HG02610 (cell line): Measurements from ENCODE around the gene MYH7.
"Not testable (repeated sequence)": the region's sequence is repeated elsewhere in the genome, so short reads cannot be mapped to it uniquely, and the experiment has no call there.

ENCODE experiments used
- ATAC-seq: cut with Tn5 transposase; IDR thresholded peaks from one replicate; pipeline ENCODE4 v1.9.1; 2021; ENCODE audit warnings: mild to moderate bottlenecking, moderate library complexity; ENCODE audit not compliant: unreplicated experiment

Gene MYH7

DNA sequence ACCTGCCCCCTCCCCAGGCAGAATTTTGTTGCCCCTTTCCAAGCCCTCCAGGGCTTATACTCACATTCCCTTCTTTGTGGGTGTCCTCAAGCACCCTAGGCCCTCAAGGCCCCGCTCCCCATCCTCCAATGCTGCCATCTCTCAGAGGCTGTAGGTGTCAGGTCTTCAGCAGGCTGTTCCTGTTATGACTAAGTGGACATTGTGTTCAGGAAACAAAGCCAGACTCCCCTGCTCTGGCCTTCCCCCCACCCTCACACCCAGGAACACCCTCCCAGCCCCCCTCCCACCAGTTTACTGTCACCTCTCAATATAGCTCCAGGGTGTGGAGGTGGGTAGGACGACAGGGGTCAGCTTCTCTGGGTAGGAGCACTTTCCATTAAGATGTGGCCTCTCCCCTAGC, 26.0 kb downstream of the MYH7 start:
- no peak for ATAC-seq

- no peak for ATAC-seq
Measured at GRCh38 chr14:23408307-23408630, 27.2 kb downstream of the MYH7 start.

DNA sequence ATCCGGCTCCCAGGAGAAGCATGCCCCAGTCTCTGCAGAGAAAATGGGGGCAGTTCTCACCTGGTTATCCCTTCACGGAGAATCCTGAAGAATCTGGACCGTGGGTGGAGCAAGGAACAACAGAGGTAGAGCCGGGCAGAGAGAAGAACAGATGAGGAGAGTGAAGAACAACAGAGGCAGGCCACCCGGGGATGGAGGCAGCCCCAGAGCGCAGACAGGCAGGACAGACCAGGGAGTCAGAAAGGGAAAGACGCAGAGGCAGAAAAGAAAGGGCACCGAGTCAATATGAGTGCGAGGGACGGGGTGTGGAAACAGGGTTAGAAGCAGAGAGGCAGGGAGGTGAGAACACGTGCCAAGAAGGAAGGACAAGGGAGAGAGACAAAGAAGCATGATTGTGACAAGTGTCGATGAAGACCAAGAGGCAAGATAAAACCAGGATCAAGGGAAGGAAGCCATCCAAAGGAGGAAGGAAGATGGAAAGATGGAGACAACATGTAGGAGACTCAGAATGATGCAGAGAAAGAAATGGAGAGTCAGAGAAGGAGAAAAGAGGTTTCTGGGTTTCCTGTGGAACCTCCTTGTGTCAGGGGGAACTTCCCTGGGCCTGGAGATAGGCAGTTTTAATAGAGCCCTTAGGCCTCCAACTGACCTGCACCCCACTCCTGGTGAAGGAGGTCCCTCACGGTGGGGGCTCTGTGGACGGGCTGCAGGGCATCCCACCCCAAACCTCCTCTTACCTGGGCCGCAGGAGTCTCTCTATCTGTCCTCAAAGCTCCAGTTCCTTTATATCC, 27.7 kb downstream of the MYH7 start, which contains the start of gene MYH6:
Gene MYH6 (minus strand): TSS at position 758 of the 791 bp plus-strand sequence. CDS start 1,050 bp downstream, outside the sequence.
- ATAC-seq, result no peak

- ATAC-seq, result no peak
Measured at GRCh38 chr14:23406725-23407355, 28.6 kb downstream of the MYH7 start.

DNA sequence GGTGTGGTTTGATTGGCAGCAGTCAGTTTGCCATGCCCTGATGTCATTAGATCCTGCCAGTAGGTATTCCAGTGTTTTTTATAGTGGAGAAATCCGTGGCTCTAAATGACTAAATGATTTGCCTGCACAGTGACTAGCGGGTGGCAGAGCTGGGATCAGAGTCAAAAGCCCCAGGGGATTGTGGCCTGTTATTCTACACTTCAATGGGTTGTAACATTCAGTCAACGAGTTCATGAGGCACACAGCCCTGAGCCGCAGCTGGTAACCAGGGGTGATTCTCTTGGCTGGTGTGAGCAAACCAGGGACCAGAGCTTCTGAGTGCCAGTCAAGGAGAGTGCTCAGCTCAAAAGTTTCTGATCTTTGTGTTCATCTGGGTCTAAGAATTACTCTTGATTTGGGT, 29.2 kb downstream of the MYH7 start:
- ATAC-seq, result peak; percentile 47

GRCh38 chr14:23405516-23406025, 29.9 kb downstream of the MYH7 start:
- ATAC-seq, result no peak

- no peak for ATAC-seq
Measured at GRCh38 chr14:23405096-23405495, 30.4 kb downstream of the MYH7 start.

GRCh38 chr14:23404331-23404900, 31.0 kb downstream of the MYH7 start:
- no peak for ATAC-seq

GRCh38 chr14:23403908-23404307, 31.6 kb downstream of the MYH7 start:
- ATAC-seq, result no peak

DNA sequence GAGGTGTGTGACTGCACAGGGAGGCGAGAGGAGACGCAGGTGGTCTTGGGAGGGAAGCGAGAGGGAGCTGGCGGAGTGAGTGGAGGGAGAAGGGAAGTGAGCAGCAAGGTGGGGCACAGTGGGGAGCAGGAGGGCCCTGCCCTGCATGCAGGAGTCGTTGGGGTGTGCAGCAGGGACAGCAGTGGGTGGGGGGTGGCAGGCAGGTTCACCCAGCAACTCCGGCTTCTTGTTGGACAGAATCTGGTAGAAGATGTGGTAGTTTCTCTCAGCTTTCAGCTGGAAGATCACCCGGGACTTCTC, 32.4 kb downstream of the MYH7 start:
- no peak for ATAC-seq

DNA sequence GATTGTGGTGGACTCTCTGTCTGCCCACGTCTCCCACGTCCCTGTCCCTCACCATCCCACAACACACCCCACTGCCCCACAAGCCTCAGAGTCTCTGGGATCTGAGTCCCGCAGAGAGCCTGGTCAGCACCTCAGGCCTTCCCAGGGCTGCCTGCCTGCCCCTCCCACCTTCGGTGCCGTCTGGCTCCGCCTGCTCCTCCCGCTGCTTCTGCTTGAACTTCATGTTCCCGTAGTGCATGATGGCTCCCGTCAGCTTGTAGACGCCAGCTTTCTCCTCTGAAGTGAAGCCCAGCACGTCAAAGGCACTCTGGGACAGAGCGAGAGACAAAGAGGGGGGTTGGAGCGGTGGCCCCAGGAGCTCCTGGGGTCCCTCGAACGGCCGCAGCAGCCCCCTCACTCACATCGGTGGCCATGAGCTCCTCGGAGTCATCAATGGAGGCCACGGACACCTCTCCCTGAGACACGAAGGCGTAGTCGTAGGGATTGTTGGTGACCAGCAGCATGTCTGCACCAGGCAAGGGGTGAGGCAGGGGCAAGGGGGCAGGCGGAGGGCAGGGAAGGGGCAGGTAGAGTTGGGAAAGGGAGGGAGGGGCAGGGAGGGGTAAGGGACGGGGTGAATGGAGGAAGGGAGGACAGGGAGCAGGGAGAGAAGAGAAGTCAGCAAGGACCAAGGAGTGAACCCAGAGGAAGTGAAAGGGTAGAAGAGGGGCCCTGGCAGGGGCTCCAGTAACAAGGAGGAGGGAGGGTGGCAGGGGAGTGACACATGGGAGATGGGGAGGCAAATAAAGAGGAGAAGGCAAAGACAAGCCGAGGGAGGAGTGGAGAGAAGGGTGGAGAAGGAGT, 32.9 kb downstream of the MYH7 start:
- ATAC-seq, result no peak

DNA sequence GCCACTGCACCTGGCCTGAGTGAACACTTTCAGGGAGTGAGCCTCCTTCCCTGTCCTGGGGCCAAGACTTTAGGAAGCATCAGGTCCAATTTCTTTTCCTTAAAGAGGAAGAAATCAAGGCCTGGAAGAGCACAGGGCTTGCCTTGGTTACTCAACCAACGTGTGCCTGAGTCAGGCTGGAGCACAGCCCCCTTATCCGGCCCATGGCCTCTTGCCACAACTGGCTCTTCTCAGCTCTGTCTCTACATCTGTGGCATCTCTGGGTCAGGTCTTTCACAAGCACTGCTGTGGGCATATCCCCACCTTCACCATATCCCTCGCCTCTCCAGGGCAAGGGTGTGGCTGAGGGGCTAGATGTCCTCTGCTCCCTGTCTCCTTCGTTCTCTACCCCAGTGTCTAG, 34.2 kb downstream of the MYH7 start:
- ATAC-seq, result no peak

DNA sequence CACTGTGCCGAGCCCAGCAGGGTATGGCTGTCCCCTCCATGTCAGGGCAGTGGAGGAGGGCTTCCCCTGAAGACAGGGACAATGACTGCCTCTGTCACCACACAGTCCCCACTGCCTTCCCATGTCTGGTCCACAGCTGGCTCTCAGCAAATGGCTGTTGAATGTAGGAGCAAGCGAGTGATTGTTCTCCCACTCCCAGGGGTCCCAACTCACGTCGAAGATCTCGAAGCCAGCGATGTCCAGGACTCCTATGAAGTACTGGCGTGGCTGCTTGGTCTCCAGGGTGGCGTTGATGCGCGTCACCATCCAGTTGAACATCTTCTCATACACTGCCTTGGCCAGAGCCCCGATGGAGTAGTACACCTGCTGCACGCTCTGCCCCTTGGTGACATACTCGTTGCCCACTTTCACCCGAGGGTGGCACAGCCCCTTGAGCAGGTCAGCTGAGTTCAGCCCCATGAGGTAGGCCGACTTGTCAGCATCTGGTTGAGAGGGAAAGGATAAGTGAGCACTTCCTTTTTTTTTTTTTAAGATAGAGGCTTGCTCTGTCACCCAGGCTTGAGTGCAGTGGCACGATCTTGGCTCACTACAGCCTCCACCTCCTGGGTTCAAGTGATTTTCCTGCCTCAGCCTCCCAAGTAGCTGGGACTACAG, 34.8 kb downstream of the MYH7 start:
- ATAC-seq, result not testable (repeated sequence)

- ATAC-seq, result no peak
Measured at GRCh38 chr14:23399591-23399990, 35.9 kb downstream of the MYH7 start.

- no peak for ATAC-seq
Measured at GRCh38 chr14:23399136-23399535, 36.3 kb downstream of the MYH7 start.

DNA sequence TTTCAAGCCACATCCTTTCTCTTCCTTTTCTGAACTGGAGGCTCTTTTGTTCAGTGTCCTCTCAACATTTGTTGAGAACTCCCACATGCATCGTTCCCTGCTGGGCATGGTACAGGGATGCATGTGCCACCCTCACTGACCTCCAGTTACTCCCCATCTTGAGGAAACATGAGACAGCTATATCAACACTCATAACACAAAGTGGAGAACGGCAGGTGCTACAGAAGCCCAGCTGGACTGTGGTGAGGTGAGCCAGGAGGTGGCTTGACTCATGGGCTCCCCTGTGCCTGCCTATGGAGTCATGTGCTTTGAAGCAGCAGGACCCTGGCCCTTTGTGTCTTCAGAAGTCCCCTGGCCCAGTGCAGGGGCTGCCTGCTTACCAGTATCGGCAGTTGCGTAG, 37.1 kb downstream of the MYH7 start:
- no peak for ATAC-seq

- ATAC-seq, result no peak
Measured at GRCh38 chr14:23396781-23397407, 38.6 kb downstream of the MYH7 start.

DNA sequence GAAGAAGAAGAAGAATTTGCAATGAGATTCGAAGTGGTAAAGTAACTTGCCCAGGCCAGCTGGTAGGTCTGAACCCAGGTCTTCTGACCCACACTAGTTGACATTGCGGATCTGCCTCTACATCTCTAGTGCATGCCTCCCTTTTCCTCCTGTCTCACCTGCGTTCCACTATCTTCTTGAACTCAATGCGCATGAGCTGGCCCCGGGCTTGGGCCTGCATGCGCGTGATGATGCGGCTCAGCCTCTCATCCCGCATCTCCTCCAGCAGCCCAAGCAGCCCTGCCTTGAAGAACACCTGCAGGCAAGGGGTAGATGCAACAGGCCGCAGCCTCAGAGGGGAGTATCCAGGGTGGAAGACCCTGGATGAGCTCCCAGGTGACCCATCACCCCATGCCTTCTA, 39.3 kb downstream of the MYH7 start:
- no peak for ATAC-seq

DNA sequence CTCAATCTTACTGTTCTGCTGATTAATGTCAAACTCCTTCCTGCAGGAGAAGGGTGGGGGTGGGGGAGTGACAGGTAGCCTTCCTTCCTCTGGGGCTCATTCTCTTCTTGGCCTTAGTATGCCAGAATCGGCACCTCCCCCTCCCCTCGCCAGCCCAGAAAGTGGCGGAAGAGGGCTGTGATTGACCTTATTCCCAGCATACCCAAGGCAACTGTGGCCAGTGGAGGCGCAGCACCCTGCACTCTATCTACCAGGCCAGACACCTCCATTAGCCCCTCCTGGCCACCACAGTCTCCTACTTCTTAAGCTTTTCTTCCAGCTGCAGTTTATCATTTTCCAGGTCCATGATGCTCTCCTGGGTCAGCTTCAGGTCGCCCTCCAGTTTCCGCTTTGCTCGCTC, 42.8 kb downstream of the MYH7 start:
- ATAC-seq, result no peak

- not testable (repeated sequence) for ATAC-seq
Measured at GRCh38 chr14:23389871-23390270, 45.6 kb downstream of the MYH7 start.
